Transverse colon (tissue), 4 donors: ENCODE results near the gene STN1. TPM values are rescaled to one million over a fixed set of nuclear protein-coding genes. Genes with fewer than 3 reads are reported as not detected.

ENCODE experiments used
- DNase-seq: peaks from one replicate; pipeline ENCODE4 v3.0.0-alpha.2; 2019
- H3K27ac ChIP-seq, 4 donors: fragments of 200-600 bp; sonication (generic); 2 replicates each; pipeline ENCODE4 v1.5.1; 2016 to 2018; ENCODE audit warnings: inconsistent platforms in 4 of 4
- H3K27me3 ChIP-seq: fragments of 200-600 bp; sonication (generic); 2 replicates; pipeline ENCODE4 v1.5.1; 2017; ENCODE audit warnings: inconsistent platforms
- H3K36me3 ChIP-seq, 4 donors: fragments of 200-600 bp; sonication (generic); 2 replicates each; pipeline ENCODE4 v1.5.1; 2017 to 2019; ENCODE audit warnings: inconsistent platforms in 4 of 4
- H3K4me1 ChIP-seq, 4 donors: fragments of 200-600 bp; sonication (generic); 2 replicates each; pipeline ENCODE4 v1.5.1; 2017 to 2020; ENCODE audit warnings: inconsistent platforms in 4 of 4
- H3K4me3 ChIP-seq, 4 donors: fragments of 200-600 bp; sonication (generic); 1 replicate in 1 of 4; 2 replicates in 3 of 4; pipeline versions ENCODE4 v1.5.1 to v1.6.1; 2017 to 2019; ENCODE audit warnings: inconsistent platforms in 4 of 4
- H3K9me3 ChIP-seq, 2 donors: fragments of 200-600 bp; sonication (generic); 2 replicates each; pipeline ENCODE4 v1.5.1; 2017 to 2019; ENCODE audit warnings: inconsistent platforms in 2 of 2
- CTCF ChIP-seq, 5 experiments: fragments of 200-600 bp in 3 of 5; fragments of 450-650 bp in 2 of 5; sonication (generic) in 3 of 5; IDR thresholded peaks; 1 replicate in 2 of 5; 2 replicates in 3 of 5; pipeline ENCODE4 v1.5.1; 2016 to 2017; ENCODE audit warnings: antibody characterized with exemption in 5 of 5, inconsistent platforms in 3 of 5, mild to moderate bottlenecking in 2 of 5, moderate library complexity in 1 of 5
- EP300 ChIP-seq: sonication (generic); formaldehyde crosslinking; IDR thresholded peaks from one replicate; pipeline ENCODE4 v1.6.1; 2017; ENCODE audit warnings: antibody characterized with exemption, low read depth
- POLR2A ChIP-seq: fragments of 450-650 bp; IDR thresholded peaks from one replicate; pipeline ENCODE4 v1.6.1; 2016; ENCODE audit warnings: antibody characterized with exemption, mild to moderate bottlenecking, moderate library complexity
- POLR2AphosphoS5 ChIP-seq, 3 donors: sonication (generic); formaldehyde crosslinking; IDR thresholded peaks; one replicate each; pipeline ENCODE4 v1.6.1; 2016; ENCODE audit warnings: antibody characterized with exemption in 3 of 3
- WGBS, 2 donors: methylation state at CpG; one replicate each; pipeline ENCODE4 v1.1.5; 2018; ENCODE audit warnings: low coverage in 1 of 2; 5-methylcytosine and 5-hydroxymethylcytosine counted together
- in situ Hi-C, 4 donors: fragments of 200-750 bp; cut with MboI; loops; one replicate each; pipeline versions ENCODE4 v1.15.0 to v1.15.1; 2017; ENCODE audit warnings: low sequenced_read_pairs in 3 of 4, low pct_ligation_motif_present in 1 of 4, low pct_unique_long_range_greater_than_20kb in 1 of 4
- intact Hi-C: fragments of 100-400 bp; cut with DNase I; formaldehyde crosslinking; loops from one replicate; pipeline ENCODE4 v1.15.1; 2023; ENCODE audit warnings: low total_unique reads
- total RNA-seq, 4 donors: library from RNA; depleted of rRNA; stranded (reverse); fragments of >200 nt; gene quantifications; one replicate each; pipeline ENCODE4 v1.1.0, GENCODE V29; 2016

Gene STN1
- total RNA-seq, 4 donors from 2014 or later: 20.8 to 31.8 (median 26.4) TPM

GRCh38 chr10:103910442-103911012 is 7.5 kb downstream of the STN1 start:
- H3K27ac ChIP-seq: peak overlapping the region; percentile 3 to 59 (median 46)
- in situ Hi-C loops (loop anchor here in 1 of 4 donors (10.0 kb wide), 2 partner anchors 54 to 214 kb away; partner anchors contain the start of genes SFR1 and SLK), intact Hi-C loops (no loop called here)
- DNase-seq: no peak
- TF ChIP-seq CTCF (IDR thresholded peaks at IDR 0.05): no peak
- TF ChIP-seq POLR2AphosphoS5 (IDR thresholded peaks at IDR 0.05): no peak
- no peak for TF ChIP-seq POLR2A
- TF ChIP-seq EP300: no peak
- H3K27me3 ChIP-seq: no peaks in the 10 kb centered on the region
- H3K36me3 ChIP-seq: no peaks in the 10 kb centered on the region
- no peaks in the 10 kb centered on the region for H3K9me3 ChIP-seq
- WGBS, 2 donors: 59 to 67% methylated on average over 4 of the region's 4 CpGs
- peaks cover 13 to 33% (median 18%) of the 10 kb centered on the region in 4 donors for H3K4me1 ChIP-seq
- H3K4me3 ChIP-seq: no peak overlapping the region

DNA sequence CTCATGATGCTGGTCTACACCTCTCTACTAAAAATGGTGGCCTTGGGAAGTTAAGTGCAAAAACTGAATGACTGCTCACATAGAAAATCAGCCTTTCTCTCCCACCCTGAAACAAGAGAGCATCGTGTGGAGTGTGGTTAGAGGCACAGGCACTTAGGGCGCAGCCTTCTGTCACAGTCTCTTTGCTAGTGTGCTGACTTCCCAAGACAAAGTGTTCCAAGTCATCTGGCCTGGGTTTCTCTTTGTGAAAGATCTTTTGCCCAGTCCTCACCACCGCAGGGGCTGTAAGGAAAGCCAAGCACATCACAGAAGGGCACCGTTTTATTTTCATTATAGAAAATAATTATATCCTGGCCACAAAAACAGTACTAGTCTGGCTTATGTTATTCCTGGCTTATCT is 12.5 kb downstream of the STN1 start:
- peaks cover 13 to 28% (median 16%) of the 10 kb centered on the region in 4 donors for H3K4me1 ChIP-seq
- WGBS, 2 donors: 53 to 91% methylated on average over 2 to 4 of the region's 4 CpGs
- intact Hi-C loops: no loop called here
- H3K27me3 ChIP-seq: no peaks in the 10 kb centered on the region
- DNase-seq: no peak
- in situ Hi-C loops: no loop called here
- H3K4me3 ChIP-seq: no peak overlapping the region
- no peak overlapping the region for H3K27ac ChIP-seq
- H3K9me3 ChIP-seq: no peaks in the 10 kb centered on the region
- TF ChIP-seq POLR2AphosphoS5 (IDR thresholded peaks at IDR 0.05) (no peak), CTCF (IDR thresholded peaks at IDR 0.05) (no peak), POLR2A (no peak), EP300 (no peak)
- H3K36me3 ChIP-seq: peaks cover 0 to 13% (median 1%) of the 10 kb centered on the region in 4 donors

DNA sequence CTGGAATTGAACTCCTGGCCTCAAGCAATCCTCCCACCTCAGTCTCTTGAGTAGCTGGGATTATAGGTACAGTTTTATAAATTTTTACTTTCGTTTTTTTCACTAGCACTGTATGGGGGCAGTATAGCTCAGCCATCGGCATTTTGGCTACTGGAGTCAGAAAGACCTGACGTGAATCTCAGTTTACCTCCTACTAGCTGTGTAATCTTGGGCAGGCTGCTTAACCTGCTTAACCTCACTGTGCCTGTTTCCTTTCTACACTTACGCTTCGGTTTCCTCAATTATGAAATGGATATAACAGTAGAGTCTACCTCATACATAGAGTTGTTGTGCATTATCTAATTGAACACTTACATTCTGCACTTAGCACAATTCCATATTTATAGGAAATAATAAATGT is 16.7 kb downstream of the STN1 start:
- no peak overlapping the region for H3K27ac ChIP-seq
- TF ChIP-seq EP300: no peak
- no peak for TF ChIP-seq POLR2AphosphoS5 (IDR thresholded peaks at IDR 0.05)
- TF ChIP-seq CTCF (IDR thresholded peaks at IDR 0.05): no peak
- TF ChIP-seq POLR2A: no peak
- intact Hi-C loops: no loop called here

GRCh38 chr10:103899312-103899711 is 18.7 kb downstream of the STN1 start:
- DNase-seq: no peak
- intact Hi-C loops (no loop called here), in situ Hi-C loops (loop anchor here in 3 of 4 donors (10.0 to 25.0 kb wide), 4 partner anchors 85 to 313 kb away; partner anchors contain the start of genes COL17A1 (in 1 of the 3) and SFR1 (in 1 of the 3))
- 95 to 98% methylated on average over 4 to 5 of the region's 5 CpGs for WGBS, 2 donors
- no peaks in the 10 kb centered on the region for H3K27me3 ChIP-seq
- peaks cover 0 to 41% (median 10%) of the 10 kb centered on the region in 4 donors for H3K36me3 ChIP-seq
- TF ChIP-seq POLR2A: no peak
- no peak for TF ChIP-seq POLR2AphosphoS5 (IDR thresholded peaks at IDR 0.05)
- peaks cover 4 to 24% (median 15%) of the 10 kb centered on the region in 4 donors for H3K4me1 ChIP-seq
- no peak overlapping the region for H3K27ac ChIP-seq
- H3K4me3 ChIP-seq: no peak overlapping the region
- H3K9me3 ChIP-seq: no peaks in the 10 kb centered on the region

More for the DNA sequence above, 16.7 kb downstream of the STN1 start:
- no peaks in the 10 kb centered on the region for H3K9me3 ChIP-seq
- no peak overlapping the region for H3K4me3 ChIP-seq
- in situ Hi-C loops: no loop called here
- peaks cover 0 to 44% (median 11%) of the 10 kb centered on the region in 4 donors for H3K36me3 ChIP-seq
- DNase-seq: no peak
- no peaks in the 10 kb centered on the region for H3K27me3 ChIP-seq
- peaks cover 0 to 8% (median 0%) of the 10 kb centered on the region in 4 donors for H3K4me1 ChIP-seq
- WGBS, 2 donors: 79 to 82% methylated on average over 3 to 5 of the region's 5 CpGs
